Fibroblast of pulmonary artery (primary cell): ENCODE measurements around the gene DBNDD2.

Source experiments
- DNase-seq: peaks from one replicate; pipeline ENCODE4 v3.0.0-alpha.2; 2010; ENCODE audit warnings: low read depth
- H3K4me3 ChIP-seq: replicated peaks from 2 replicates; pipeline ENCODE4 v1.5.1; 2011; ENCODE audit warnings: low read depth, mild to moderate bottlenecking, control low read depth, low read length, moderate library complexity
- TF ChIP-seq, protein P1 (sequence below): IDR thresholded peaks from 2 replicates; pipeline ENCODE4 v1.5.1; 2011; ENCODE audit warnings: mild to moderate bottlenecking, control low read depth, low read length, inconsistent platforms; ENCODE audit errors: missing control alignments

Gene DBNDD2

DNA sequence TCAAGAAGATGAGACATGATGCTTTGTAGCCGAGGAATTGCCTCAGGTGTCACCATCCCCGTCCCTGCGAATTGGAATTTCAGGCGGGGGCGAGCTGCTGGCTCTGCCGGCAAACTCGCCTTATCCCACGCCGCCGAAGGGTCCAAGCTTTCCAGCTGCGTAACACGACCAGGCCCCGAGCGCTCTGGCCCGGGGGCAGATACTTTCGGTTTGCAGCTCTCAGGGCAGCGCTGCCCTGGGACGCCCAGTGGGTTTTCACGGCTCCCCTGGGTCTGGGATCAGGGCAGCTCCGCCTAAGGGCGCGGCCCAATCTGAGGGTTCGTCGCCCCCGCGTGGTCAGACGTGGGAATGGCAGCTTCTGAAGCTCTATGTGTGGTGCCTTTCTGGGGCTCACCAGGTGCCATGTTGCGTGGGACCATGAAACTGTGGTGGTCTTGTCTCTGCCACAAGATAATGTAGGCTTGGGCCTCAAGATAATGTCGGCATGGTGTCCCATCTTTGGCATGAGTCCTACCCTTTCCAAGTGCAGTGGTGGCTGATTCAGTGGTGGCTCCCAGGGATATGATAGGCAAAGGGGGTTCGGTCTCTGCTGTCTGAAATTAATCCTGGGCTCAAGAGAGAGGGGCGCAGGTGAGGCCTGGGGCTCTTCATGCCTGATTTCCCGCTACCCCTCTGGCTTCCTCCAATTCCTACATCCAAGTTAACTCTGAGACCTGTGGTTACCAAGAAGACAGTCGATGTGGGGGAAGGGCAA lies 28.8 kb downstream of the DBNDD2 start:
- H3K4me3 ChIP-seq: peak overlapping the region; percentile 63
- peak; percentile 85 for DNase-seq
- TF ChIP-seq, protein P1, sequence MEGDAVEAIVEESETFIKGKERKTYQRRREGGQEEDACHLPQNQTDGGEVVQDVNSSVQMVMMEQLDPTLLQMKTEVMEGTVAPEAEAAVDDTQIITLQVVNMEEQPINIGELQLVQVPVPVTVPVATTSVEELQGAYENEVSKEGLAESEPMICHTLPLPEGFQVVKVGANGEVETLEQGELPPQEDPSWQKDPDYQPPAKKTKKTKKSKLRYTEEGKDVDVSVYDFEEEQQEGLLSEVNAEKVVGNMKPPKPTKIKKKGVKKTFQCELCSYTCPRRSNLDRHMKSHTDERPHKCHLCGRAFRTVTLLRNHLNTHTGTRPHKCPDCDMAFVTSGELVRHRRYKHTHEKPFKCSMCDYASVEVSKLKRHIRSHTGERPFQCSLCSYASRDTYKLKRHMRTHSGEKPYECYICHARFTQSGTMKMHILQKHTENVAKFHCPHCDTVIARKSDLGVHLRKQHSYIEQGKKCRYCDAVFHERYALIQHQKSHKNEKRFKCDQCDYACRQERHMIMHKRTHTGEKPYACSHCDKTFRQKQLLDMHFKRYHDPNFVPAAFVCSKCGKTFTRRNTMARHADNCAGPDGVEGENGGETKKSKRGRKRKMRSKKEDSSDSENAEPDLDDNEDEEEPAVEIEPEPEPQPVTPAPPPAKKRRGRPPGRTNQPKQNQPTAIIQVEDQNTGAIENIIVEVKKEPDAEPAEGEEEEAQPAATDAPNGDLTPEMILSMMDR: peak; percentile 89

DNA sequence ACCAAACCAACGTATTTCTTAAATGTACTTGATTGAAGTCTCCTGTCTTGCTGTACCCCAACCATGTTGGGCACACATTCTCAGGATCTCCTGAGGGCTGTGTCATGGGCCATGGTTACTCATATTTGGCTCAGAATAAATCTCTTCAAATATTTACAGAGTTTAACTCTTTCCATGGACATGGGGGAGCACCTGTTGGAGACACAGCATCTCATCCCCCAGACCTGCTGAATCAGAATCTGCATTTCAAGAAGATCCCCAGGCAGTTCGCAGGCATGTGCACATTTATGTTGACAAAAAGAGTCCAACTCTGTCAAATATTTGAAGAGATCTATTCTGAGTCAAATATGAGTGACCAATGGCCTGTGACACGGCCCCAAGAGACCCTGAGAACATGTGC lies 32.3 kb downstream of the DBNDD2 start:
- no peak for DNase-seq
- TF ChIP-seq, protein P1: no peak
- no peak overlapping the region for H3K4me3 ChIP-seq

DNA sequence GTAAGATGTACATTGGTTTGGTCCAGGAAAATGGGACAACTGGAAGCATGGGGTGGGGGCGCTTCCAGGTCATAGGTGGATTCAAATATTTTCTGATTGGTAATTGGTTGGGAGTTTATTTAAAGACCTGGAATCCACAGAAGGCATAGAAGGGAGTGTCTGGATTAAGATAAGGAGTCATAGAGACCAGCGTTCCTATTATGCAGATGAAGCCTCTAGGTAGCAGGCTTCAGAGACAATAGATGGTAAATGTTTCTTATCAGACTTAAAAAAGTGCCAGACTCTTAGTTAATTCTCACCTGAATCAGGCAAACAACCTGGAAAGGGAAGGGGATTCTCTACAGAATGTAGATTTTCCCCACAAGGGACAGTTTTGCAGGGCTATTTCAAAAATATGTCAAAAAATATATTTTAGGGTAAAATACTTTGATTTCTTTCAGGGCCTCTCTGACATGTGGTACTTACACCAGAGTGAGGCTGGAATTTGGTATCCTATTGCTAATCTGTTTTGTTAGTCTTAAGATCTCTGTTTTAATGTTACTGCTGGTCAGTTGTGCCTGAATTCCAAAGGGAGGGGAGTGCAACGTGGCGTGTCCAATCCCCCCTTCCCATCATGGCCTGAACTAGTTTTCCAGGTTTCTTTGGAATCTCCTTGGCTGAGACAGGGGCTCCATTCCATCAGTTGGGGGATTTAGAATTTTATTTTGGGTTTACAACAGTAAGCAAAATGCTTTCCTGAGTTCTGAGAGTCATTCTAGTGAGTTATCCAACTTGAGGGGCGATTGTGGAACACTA lies 33.0 kb downstream of the DBNDD2 start:
- no peak for DNase-seq
- TF ChIP-seq, protein P1: no peak
- H3K4me3 ChIP-seq: no peak overlapping the region

DNA sequence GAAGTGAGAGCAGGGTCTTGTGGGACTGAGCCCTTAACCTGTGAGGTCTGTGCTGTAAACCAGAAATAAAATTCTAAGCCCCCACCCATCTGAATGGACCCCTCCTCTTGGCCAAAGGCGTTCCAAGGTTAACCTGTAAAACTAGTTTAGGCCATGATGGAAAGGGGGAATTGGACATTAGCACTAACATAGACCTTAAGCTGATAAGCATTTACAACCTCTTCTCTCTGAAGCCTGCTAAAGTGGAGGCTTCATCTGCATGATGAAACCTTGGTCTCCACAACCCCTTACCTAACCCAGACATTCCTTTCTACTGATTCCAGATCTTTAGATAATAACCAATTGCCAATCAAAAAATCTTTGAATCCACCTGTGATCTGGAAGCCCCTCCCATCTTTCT lies 33.7 kb downstream of the DBNDD2 start:
- TF ChIP-seq, protein P1: no peak
- H3K4me3 ChIP-seq: no peak overlapping the region
- DNase-seq: no peak

DNA sequence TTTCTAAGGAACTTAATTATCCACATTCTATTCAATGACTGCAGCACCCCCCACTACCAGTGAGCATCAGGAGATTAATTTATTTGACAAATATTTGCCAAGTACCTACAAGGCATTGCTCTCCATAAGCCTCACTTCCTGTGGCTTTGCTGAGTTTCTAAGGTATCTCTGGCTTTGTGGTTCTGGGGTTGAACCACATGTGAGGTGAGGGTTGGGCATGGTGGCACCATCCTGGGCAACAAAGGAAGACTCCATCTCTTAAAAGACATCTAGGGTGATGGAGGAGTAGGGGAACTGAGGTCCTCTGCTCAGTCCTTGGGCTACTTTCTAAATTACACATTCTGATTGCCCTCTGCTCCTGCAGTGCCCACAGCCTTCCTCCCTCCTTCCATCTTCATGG lies 36.0 kb downstream of the DBNDD2 start:
- no peak for DNase-seq
- H3K4me3 ChIP-seq: no peak overlapping the region
- TF ChIP-seq, protein P1: no peak

DNA sequence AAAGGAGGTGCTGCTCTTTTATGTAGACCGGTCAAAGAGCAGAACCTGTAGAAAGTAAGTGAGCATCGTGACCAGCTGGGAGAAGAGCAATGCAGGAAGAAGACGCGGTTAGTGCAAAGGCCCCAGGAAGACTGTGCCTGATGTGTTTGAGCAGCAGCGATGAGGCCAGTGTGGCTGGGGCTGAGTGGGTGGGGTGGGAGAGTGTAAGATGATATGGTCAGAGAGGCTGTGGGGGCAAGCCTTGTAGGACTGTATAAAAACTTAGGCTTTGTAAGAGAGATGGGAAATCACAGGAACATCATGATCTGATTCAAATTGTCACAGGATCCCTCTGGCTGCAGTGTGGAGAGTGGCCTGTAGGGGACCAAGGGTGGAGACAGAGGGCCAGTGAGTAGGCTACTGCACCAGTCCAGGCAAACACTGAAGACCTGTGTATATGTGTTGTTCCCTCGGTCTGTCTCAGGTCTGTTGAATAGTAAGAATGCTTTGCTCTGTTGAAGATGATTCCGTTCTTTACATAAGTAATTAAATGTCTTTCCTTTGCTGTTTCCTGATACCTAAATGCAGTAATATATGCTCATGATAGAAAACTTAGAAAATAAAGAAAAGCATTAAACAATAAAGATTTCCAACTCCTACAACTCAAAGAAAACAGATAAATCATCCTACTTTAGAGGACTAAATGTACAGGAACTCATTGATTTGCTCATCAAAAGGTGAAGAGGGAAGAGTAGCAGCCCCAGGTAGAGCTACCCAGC lies 37.9 kb downstream of the DBNDD2 start:
- TF ChIP-seq, protein P1: peak; percentile 55
- peak; percentile 21 for DNase-seq
- H3K4me3 ChIP-seq: no peak overlapping the region
